Stomach (tissue), 9 donors: ENCODE data around the gene ASCC3. TPM values are rescaled to one million over a fixed set of nuclear protein-coding genes. Genes with fewer than 3 reads are reported as not detected.

Experiments
- DNase-seq, 2 donors: peaks; one replicate each; pipeline versions ENCODE4 v3.0.0 to v3.0.0-alpha.2; 2013 to 2019
- H3K27ac ChIP-seq, 5 donors: fragments of 200-600 bp in 4 of 5; sonication (generic) in 4 of 5; one replicate each; pipeline ENCODE4 v1.5.1; 2013 to 2019; ENCODE audit warnings: mild to moderate bottlenecking in 1 of 5, moderate library complexity in 1 of 5
- H3K27me3 ChIP-seq, 3 donors: fragments of 200-600 bp; sonication (generic); one replicate each; pipeline ENCODE4 v1.5.1; 2017 to 2019; ENCODE audit warnings: mixed run types in 1 of 3
- H3K36me3 ChIP-seq, 4 donors: fragments of 200-600 bp; sonication (generic); 1 replicate in 3 of 4; 2 replicates in 1 of 4; pipeline ENCODE4 v1.5.1; 2016 to 2019
- H3K4me1 ChIP-seq, 4 donors: fragments of 200-600 bp; sonication (generic); one replicate each; pipeline ENCODE4 v1.5.1; 2016 to 2019
- H3K4me3 ChIP-seq, 4 donors: fragments of 200-600 bp; sonication (generic) in 3 of 4; one replicate each; pipeline ENCODE4 v1.5.1; 2016 to 2019; ENCODE audit warnings: mild to moderate bottlenecking in 1 of 4
- H3K9me3 ChIP-seq, 4 donors: fragments of 200-600 bp; sonication (generic); one replicate each; pipeline ENCODE4 v1.5.1; 2016 to 2019
- EP300 ChIP-seq: sonication (generic); formaldehyde crosslinking; IDR thresholded peaks from one replicate; pipeline ENCODE4 v1.6.1; 2017; ENCODE audit warnings: antibody characterized with exemption
- POLR2A ChIP-seq, 4 donors: fragments of 450-650 bp; IDR thresholded peaks; one replicate each; pipeline ENCODE4 v1.6.1; 2016; ENCODE audit warnings: antibody characterized with exemption in 4 of 4, control low read depth in 2 of 4, mild to moderate bottlenecking in 1 of 4, moderate library complexity in 1 of 4
- POLR2AphosphoS5 ChIP-seq, 3 donors: sonication (generic); formaldehyde crosslinking; IDR thresholded peaks; one replicate each; pipeline ENCODE4 v1.6.1; 2016; ENCODE audit warnings: antibody characterized with exemption in 3 of 3
- WGBS, 5 donors: extraction: QIAGEN DNeasy Blood & Tissue Kit in 3 of 5; methylation state at CpG; one replicate each; pipeline versions ENCODE4 v1.1.5 to v1.1.7; 2013 to 2018; 5-methylcytosine and 5-hydroxymethylcytosine counted together
- intact Hi-C: fragments of 100-400 bp; cut with DNase I; formaldehyde crosslinking; loops from one replicate; pipeline ENCODE4 v1.15.1; 2023; ENCODE audit warnings: low total_unique reads
- polyA plus RNA-seq, 3 donors: library from polyadenylated mRNA; stranded (reverse); fragments of 200-250 nt; gene quantifications; one replicate each; pipeline ENCODE4 v1.2.3, GENCODE V29; 2013
- total RNA-seq, 5 donors: library from RNA; depleted of rRNA; stranded (reverse); fragments of >200 nt; gene quantifications; one replicate each; pipeline versions ENCODE4 v1.1.0 to v1.2.3, GENCODE V29; 2014 to 2016
- TF ChIP-seq, protein P1 (sequence below), 7 experiments: fragments of 450-650 bp in 4 of 7; fragments of 200-600 bp in 3 of 7; sonication (generic) in 3 of 7; IDR thresholded peaks; one replicate each; pipeline ENCODE4 v1.5.1; 2016 to 2019; ENCODE audit warnings: antibody characterized with exemption in 7 of 7, control low read depth in 2 of 7, mild to moderate bottlenecking in 1 of 7
- donor health status: healthy with polysubstance abuse.
- donor health status: Bipolar disorder and iron deficiency.
- donor health status: healthy.

ASCC3 gene
- total and polyA plus RNA-seq, 8 donors, result 6.3 to 49.2 (median 19.1) TPM

DNA sequence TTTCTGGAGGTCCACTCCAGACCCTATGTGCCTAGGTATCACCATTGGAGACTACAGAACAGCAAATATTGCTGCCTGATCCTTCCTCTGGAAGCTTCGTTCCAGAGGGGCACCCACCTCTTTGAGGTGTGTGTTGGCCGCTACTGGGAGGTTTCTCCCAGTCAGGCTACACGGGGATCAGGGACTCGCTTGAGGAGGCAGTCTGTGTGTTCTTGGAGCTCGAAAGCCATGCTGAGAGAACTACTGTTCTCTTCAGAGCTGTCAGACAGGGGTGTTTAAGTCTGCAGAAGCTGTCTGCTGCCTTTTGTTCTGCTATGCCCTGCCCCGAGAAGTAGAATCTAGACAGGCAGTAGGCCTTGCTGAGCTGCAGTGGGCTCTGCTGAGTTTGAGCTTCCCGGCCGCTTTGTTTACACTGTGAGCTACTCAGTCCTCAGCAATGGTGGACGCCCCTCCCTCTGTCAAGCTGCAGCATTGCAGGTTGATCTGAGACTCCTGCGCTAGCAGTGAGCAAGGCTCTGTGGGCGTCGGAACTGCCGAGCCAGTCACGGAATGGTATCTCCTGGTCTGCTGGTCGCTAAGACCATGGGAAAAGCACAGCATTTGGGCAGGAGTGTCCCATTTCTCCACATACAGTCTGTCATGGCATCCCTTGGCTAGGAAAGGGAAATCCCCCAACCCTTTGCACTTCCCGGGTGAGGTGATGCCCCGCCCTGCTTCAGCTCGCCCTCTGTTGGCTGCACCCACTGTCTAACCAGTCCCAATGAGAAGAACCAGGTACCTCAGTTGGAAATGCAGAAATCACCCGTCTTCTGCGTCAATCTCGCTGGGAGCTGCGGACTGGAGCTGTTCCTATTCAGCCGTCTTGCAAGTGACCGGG is 32.5 kb upstream of the ASCC3 start:
- DNase-seq, result peak in 1 of 2 donors; percentile 61
- intact Hi-C loops, result no loop called here
- WGBS, 5 donors, result 42 to 67% (median 56%) methylated on average over 20 to 24 of the region's 24 CpGs
- Histone ChIP-seq H3K36me3 (no peaks in the 10 kb centered on the region), H3K4me3 (peak overlapping the region in 2 of 4 donors; percentile 3 to 13), H3K9me3 (no peaks in the 10 kb centered on the region), H3K4me1 (no peaks in the 10 kb centered on the region), H3K27ac (no peak overlapping the region), H3K27me3 (no peaks in the 10 kb centered on the region)
- TF ChIP-seq, protein P1, sequence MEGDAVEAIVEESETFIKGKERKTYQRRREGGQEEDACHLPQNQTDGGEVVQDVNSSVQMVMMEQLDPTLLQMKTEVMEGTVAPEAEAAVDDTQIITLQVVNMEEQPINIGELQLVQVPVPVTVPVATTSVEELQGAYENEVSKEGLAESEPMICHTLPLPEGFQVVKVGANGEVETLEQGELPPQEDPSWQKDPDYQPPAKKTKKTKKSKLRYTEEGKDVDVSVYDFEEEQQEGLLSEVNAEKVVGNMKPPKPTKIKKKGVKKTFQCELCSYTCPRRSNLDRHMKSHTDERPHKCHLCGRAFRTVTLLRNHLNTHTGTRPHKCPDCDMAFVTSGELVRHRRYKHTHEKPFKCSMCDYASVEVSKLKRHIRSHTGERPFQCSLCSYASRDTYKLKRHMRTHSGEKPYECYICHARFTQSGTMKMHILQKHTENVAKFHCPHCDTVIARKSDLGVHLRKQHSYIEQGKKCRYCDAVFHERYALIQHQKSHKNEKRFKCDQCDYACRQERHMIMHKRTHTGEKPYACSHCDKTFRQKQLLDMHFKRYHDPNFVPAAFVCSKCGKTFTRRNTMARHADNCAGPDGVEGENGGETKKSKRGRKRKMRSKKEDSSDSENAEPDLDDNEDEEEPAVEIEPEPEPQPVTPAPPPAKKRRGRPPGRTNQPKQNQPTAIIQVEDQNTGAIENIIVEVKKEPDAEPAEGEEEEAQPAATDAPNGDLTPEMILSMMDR (IDR thresholded peaks at IDR 0.05), result no peak

DNA sequence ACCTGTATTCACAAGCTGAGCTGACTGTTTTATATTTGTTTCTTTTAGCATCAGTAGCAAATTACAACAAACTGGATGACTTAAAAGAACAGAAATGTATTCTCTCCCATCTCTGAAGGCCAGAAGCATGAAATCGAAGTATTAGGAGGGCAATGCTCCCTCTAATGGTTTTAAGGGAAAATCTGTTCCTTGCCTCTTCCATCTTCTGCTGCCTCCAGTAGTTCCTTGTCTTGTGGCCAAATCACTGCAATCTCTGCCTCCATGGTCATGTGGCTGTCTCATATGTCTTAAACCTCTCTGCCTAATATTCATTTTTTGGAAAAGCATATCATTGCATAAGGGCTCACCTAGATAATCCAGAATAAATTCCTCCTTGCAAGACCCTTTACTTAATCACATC is 25.2 kb upstream of the ASCC3 start:
- intact Hi-C loops, result no loop called here
- H3K27ac ChIP-seq, result no peak overlapping the region
- TF ChIP-seq, protein P1 (IDR thresholded peaks at IDR 0.05), result no peak
- TF ChIP-seq POLR2A (IDR thresholded peaks at IDR 0.05), result no peak
- no peak for TF ChIP-seq EP300
- no peak for TF ChIP-seq POLR2AphosphoS5 (IDR thresholded peaks at IDR 0.05)
- H3K36me3 ChIP-seq, result no peaks in the 10 kb centered on the region
- no peaks in the 10 kb centered on the region for H3K4me1 ChIP-seq
- H3K9me3 ChIP-seq, result no peaks in the 10 kb centered on the region
- H3K4me3 ChIP-seq, result no peak overlapping the region
- no peaks in the 10 kb centered on the region for H3K27me3 ChIP-seq
- WGBS, 5 donors, result 48 to 77% (median 70%) methylated on average over 1 of the region's 1 CpG
- DNase-seq, result no peak

DNA sequence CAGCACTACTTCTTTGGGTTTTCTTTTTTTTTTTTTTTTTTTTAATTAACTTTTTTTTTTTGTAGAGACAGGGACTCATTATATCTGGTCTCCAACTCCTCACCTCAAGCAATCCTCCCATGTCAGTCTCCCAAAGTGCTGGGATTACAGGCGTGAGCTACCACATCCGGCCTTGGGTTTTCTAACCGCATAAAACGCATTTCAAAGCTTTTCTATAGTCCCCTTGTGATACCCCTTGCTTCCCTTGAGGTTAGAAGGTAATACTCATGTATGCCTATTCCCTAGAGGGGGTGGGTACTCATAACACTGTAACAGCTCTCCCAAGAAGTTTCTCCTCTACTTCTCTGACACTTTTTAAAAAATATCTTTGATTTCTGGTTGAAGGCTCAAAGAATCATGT is 23.9 kb upstream of the ASCC3 start:
- Histone ChIP-seq H3K4me3 (no peak overlapping the region), H3K27ac (no peak overlapping the region), H3K36me3 (no peaks in the 10 kb centered on the region), H3K27me3 (no peaks in the 10 kb centered on the region), H3K4me1 (no peaks in the 10 kb centered on the region), H3K9me3 (no peaks in the 10 kb centered on the region)
- TF ChIP-seq POLR2AphosphoS5 (IDR thresholded peaks at IDR 0.05) (no peak), POLR2A (IDR thresholded peaks at IDR 0.05) (no peak), EP300 (no peak)
- TF ChIP-seq, protein P1 (IDR thresholded peaks at IDR 0.05), result no peak
- intact Hi-C loops, result no loop called here
- no peak for DNase-seq
- WGBS, 5 donors, result 80 to 90% (median 83%) methylated on average over 4 of the region's 4 CpGs

DNA sequence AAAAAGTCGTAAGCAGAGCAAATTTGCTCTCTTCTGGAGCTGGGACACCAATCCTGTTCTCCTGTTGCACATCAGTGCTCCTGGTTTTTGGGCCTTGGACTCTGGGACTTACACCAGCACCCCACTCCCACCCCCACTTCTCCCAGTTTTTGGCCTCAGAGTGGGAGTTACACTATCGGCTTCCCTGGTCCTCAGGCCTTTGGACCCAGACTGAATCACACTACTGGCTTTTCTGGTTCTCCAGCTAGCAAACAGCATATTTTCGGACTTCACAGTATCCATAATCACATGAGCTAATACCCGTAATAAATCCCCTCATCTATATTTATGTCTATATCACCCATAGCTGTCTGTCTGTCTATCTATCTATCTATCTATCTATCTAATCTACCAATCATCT is 23.2 kb upstream of the ASCC3 start:
- intact Hi-C loops, result no loop called here
- TF ChIP-seq, protein P1 (IDR thresholded peaks at IDR 0.05), result no peak
- TF ChIP-seq POLR2AphosphoS5 (IDR thresholded peaks at IDR 0.05) (no peak), EP300 (no peak), POLR2A (IDR thresholded peaks at IDR 0.05) (no peak)
- Histone ChIP-seq H3K9me3 (peaks cover 0 to under 1% (median 0%) of the 10 kb centered on the region in 4 donors), H3K27me3 (no peaks in the 10 kb centered on the region), H3K4me3 (no peak overlapping the region), H3K36me3 (no peaks in the 10 kb centered on the region), H3K27ac (no peak overlapping the region), H3K4me1 (no peaks in the 10 kb centered on the region)
- DNase-seq, result no peak
- WGBS, 5 donors, result 50 to 78% (median 63%) methylated on average over 4 of the region's 4 CpGs
